CD4-positive, alpha-beta T cell (primary cell): ENCODE results near the gene SERPINC1. TPM values are rescaled to one million over a fixed set of nuclear protein-coding genes. Genes with fewer than 3 reads are reported as not detected.

Experiments used
- ATAC-seq: fragments of 200-7000 bp; cut with Tn5 transposase; one replicate; pipeline ENCODE4 v1.10.0; 2022; ENCODE audit warnings: mild to moderate bottlenecking; ENCODE audit not compliant: poor library complexity
- CTCF ChIA-PET: fragments of 350-600 bp; sonication (Branson Sonifier 250); formaldehyde crosslinking; loops from one replicate; lab custom pipeline; 2021; ENCODE audit warnings: antibody characterized with exemption, inconsistent platforms; lab: Charles Lee
- POLR2A ChIA-PET: fragments of 350-600 bp; sonication (Branson Sonifier 250); formaldehyde crosslinking; loops from one replicate; lab custom pipeline; 2021; ENCODE audit warnings: antibody characterized with exemption, inconsistent platforms; lab: Charles Lee
- DNase-seq, 14 experiments: peaks; one replicate each; pipeline ENCODE4 v3.0.0-alpha.2; 2013 to 2020; ENCODE audit warnings: mixed read lengths in 2 of 14
- H3K27ac ChIP-seq, 2 donors: one replicate each; pipeline versions ENCODE4 v1.5.1 to v1.7.0; 2013; ENCODE audit warnings: low read length in 2 of 2, low read depth in 1 of 2, mild to moderate bottlenecking in 1 of 2
- H3K27me3 ChIP-seq, 2 experiments: 1 replicate in 1 of 2; 2 replicates in 1 of 2; pipeline versions ENCODE4 v1.6.1 to v1.7.0; 2013; ENCODE audit warnings: low read length in 2 of 2, control low read depth in 1 of 2, mild to moderate bottlenecking in 1 of 2, moderate library complexity in 1 of 2; ENCODE audit not compliant: insufficient read depth in 2 of 2, control insufficient read depth in 1 of 2
- H3K36me3 ChIP-seq: one replicate; pipeline ENCODE4 v1.6.1; 2013; ENCODE audit warnings: low read length, control low read depth; ENCODE audit not compliant: insufficient read depth
- H3K4me1 ChIP-seq: one replicate; pipeline ENCODE4 v1.6.1; 2013; ENCODE audit warnings: low read length, control low read depth; ENCODE audit not compliant: insufficient read depth
- H3K4me3 ChIP-seq: one replicate; pipeline ENCODE4 v1.5.1; 2013; ENCODE audit warnings: mild to moderate bottlenecking, low read length, moderate library complexity
- H3K9me3 ChIP-seq, 2 experiments: 1 replicate in 1 of 2; 2 replicates in 1 of 2; pipeline versions ENCODE4 v1.6.1 to v1.7.0; 2013; ENCODE audit warnings: low read length in 2 of 2, mild to moderate bottlenecking in 2 of 2, control low read depth in 1 of 2, moderate library complexity in 1 of 2; ENCODE audit not compliant: control insufficient read depth in 1 of 2, insufficient read depth in 1 of 2
- H3K27ac Mint-ChIP-seq: one replicate; pipeline ENCODE4 v1.8.0; 2020; ENCODE audit warnings: mixed read lengths
- H3K27me3 Mint-ChIP-seq: one replicate; pipeline ENCODE4 v1.8.0; 2021; ENCODE audit warnings: mixed read lengths
- H3K36me3 Mint-ChIP-seq: one replicate; pipeline ENCODE4 v1.8.0; 2021; ENCODE audit warnings: low read depth, mixed read lengths
- H3K4me1 Mint-ChIP-seq: one replicate; pipeline ENCODE4 v1.8.0; 2021; ENCODE audit warnings: low read depth, mixed read lengths
- H3K4me3 Mint-ChIP-seq: one replicate; pipeline ENCODE4 v1.8.0; 2020; ENCODE audit warnings: mild to moderate bottlenecking, mixed read lengths
- H3K9me3 Mint-ChIP-seq: one replicate; pipeline ENCODE4 v1.8.0; 2020; ENCODE audit warnings: mixed read lengths
- intact Hi-C, 2 experiments: fragments of 100-400 bp; cut with DNase I in 1 of 2; cut with micrococcal nuclease in 1 of 2; formaldehyde crosslinking; loops; one replicate each; pipeline versions ENCODE4 v1.15.1 to v1.9.0; 2023 to 2025; cut with DNase I, micrococcal nuclease
- total RNA-seq, 174 experiments: library from RNA in 2 of 174; stranded (reverse) in 2 of 174; gene quantifications; one replicate each; pipeline ENCODE4 v1.2.3 and lab custom pipeline; 2021 to 2026
- TF ChIP-seq, protein P1 (sequence below): fragments of 200-600 bp; IDR thresholded peaks from one replicate; pipeline ENCODE4 v1.8.0; 2022; ENCODE audit warnings: antibody characterized with exemption, mild to moderate bottlenecking

The SERPINC1 gene
- total RNA-seq, 2 experiments from 2014 or later, result not detected

DNA sequence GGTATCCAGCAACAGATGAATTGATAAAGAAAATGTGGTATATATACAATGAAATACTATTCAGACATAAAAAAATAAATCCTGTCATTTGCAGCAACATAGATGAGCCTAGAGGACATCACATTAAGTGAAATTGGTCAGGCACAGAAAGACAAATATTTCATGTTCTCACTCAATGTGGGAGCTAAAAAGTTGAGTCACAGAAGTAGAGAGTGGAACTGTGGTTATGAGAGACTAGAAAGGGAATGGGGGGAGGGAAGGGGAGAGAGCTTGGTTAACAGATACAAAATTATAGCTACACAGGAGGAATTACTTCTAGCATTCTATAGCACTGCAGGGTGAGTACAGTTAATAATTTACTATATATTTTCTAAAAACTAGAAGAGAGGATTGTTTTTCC is 37.1 kb upstream of the SERPINC1 start:
- H3K27me3 Mint-ChIP-seq, result no peaks in the 10 kb centered on the region
- DNase-seq (no peak), ATAC-seq (no peak)
- intact Hi-C loops, result loop anchor here in 1 of 2 experiments (5.0 kb wide), 1 partner anchor 1207 kb away; no protein-coding TSS in a partner anchor
- no peak overlapping the region for H3K4me3 ChIP-seq
- no peak overlapping the region for H3K27ac Mint-ChIP-seq
- H3K27ac ChIP-seq, result no peak overlapping the region
- H3K36me3 Mint-ChIP-seq, result peaks cover 86% of the 10 kb centered on the region
- no peaks in the 10 kb centered on the region for H3K9me3 ChIP-seq
- no peaks in the 10 kb centered on the region for H3K27me3 ChIP-seq
- no peaks in the 10 kb centered on the region for H3K4me1 ChIP-seq
- CTCF ChIA-PET, result no interaction called here
- peaks cover 53% of the 10 kb centered on the region for H3K36me3 ChIP-seq
- POLR2A ChIA-PET, result no interaction called here
- H3K9me3 Mint-ChIP-seq, result no peaks in the 10 kb centered on the region
- no peak overlapping the region for H3K4me3 Mint-ChIP-seq
- TF ChIP-seq, protein P1, sequence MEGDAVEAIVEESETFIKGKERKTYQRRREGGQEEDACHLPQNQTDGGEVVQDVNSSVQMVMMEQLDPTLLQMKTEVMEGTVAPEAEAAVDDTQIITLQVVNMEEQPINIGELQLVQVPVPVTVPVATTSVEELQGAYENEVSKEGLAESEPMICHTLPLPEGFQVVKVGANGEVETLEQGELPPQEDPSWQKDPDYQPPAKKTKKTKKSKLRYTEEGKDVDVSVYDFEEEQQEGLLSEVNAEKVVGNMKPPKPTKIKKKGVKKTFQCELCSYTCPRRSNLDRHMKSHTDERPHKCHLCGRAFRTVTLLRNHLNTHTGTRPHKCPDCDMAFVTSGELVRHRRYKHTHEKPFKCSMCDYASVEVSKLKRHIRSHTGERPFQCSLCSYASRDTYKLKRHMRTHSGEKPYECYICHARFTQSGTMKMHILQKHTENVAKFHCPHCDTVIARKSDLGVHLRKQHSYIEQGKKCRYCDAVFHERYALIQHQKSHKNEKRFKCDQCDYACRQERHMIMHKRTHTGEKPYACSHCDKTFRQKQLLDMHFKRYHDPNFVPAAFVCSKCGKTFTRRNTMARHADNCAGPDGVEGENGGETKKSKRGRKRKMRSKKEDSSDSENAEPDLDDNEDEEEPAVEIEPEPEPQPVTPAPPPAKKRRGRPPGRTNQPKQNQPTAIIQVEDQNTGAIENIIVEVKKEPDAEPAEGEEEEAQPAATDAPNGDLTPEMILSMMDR, result no peak
- peaks cover 16% of the 10 kb centered on the region for H3K4me1 Mint-ChIP-seq

GRCh38 chr1:173948594-173948993 is 31.5 kb upstream of the SERPINC1 start:
- no peak for DNase-seq
- Mint-ChIP-seq H3K4me1 (peaks cover 10% of the 10 kb centered on the region), H3K36me3 (peaks cover 86% of the 10 kb centered on the region), H3K4me3 (no peak overlapping the region), H3K9me3 (no peaks in the 10 kb centered on the region), H3K27ac (no peak overlapping the region), H3K27me3 (no peaks in the 10 kb centered on the region)
- ChIA-PET CTCF (no interaction called here), POLR2A (no interaction called here)
- H3K9me3 ChIP-seq, result no peaks in the 10 kb centered on the region
- no peak overlapping the region for H3K27ac ChIP-seq
- H3K27me3 ChIP-seq, result no peaks in the 10 kb centered on the region
- no peak for ATAC-seq
- peaks cover 82% of the 10 kb centered on the region for H3K36me3 ChIP-seq
- intact Hi-C loops, result loop anchor here in 1 of 2 experiments (10.0 kb wide), 1 partner anchor 524 kb away; no protein-coding TSS in a partner anchor
- H3K4me1 ChIP-seq, result no peaks in the 10 kb centered on the region
- TF ChIP-seq, protein P1, result no peak
- H3K4me3 ChIP-seq, result no peak overlapping the region

- ATAC-seq, result no peak
- Histone ChIP-seq H3K4me1 (no peaks in the 10 kb centered on the region), H3K27ac (no peak overlapping the region), H3K4me3 (no peak overlapping the region), H3K9me3 (no peaks in the 10 kb centered on the region), H3K27me3 (no peaks in the 10 kb centered on the region), H3K36me3 (peaks cover 87% of the 10 kb centered on the region)
- intact Hi-C loops, result loop anchor here in 1 of 2 experiments (10.0 kb wide), 1 partner anchor 522 kb away; no protein-coding TSS in a partner anchor
- Mint-ChIP-seq H3K4me1 (no peaks in the 10 kb centered on the region), H3K27ac (peak overlapping the region; percentile 53), H3K4me3 (no peak overlapping the region), H3K9me3 (no peaks in the 10 kb centered on the region), H3K36me3 (peaks cover 87% of the 10 kb centered on the region), H3K27me3 (no peaks in the 10 kb centered on the region)
- ChIA-PET CTCF (interaction anchor here (1.2 kb wide), 1 partner anchor 23 kb away, joined by 4 read pairs; no protein-coding TSS in a partner anchor), POLR2A (interaction anchor here (0.7 kb wide), 1 partner anchor 199 kb away, joined by 3 read pairs; no protein-coding TSS in a partner anchor)
- TF ChIP-seq, protein P1, result no peak
- no peak for DNase-seq
Observed at GRCh38 chr1:173946380-173946921, 29.3 kb upstream of the SERPINC1 start.
